ENCODE data around the gene MRPL4. TPM values are rescaled to one million over a fixed set of nuclear protein-coding genes. Genes with fewer than 3 reads are reported as not detected.

The MRPL4 gene
- total and polyA plus RNA-seq, 2 of the 13 experiments (the other 11 are each of a cell fraction or from before 2014, with no cell fraction given), result 40.6 to 42.5 TPM

DNA sequence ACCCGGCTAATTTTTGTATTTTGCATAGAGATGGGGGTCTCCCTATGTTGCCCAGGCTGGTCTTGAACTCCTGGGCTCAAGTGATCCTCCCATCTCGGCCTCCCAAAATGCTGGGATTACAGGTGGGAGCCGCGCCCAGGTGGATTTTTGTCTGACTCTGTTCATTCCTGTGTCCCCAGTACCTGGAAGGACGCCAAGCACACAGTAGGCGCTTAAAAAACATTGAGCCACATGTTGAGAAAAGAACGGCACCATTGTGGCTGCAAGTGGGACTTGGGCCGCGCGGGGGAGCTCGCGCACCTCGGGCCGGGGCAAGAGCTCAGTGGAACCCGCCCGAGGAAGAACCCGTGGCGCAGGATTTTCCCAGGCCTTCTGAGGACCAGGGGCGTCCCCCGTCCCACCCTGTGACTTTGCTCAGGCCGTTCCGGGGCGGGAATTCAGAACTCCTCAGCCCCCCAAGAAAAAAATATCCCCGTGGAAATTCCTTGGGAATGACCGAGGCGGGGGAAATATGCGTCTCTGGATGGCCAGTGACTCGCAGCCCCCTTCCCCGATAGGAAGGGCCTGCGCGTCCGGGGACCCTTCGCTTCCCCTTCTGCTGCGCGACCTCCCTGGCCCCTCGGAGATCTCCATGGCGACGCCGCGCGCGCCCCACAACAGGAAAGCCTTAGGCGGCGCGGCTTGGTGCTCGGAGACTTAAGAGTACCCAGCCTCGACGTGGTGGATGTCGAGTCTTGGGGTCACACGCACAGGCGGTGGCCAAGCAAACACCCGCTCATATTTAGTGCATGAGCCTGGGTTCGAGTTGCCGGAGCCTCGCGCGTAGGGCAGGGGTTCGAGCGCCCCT, 17.5 kb downstream of the MRPL4 start (continued):
- TF ChIP-seq, protein P1, sequence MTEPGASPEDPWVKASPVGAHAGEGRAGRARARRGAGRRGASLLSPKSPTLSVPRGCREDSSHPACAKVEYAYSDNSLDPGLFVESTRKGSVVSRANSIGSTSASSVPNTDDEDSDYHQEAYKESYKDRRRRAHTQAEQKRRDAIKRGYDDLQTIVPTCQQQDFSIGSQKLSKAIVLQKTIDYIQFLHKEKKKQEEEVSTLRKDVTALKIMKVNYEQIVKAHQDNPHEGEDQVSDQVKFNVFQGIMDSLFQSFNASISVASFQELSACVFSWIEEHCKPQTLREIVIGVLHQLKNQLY (CRISPR knock-in tag; IDR thresholded peaks at IDR 0.05), result 0 out of 2 replicates have a peak, but pooled peaks have one; percentile 37
- TF ChIP-seq ZNF292 (CRISPR knock-in tag; IDR thresholded peaks at IDR 0.05; ENCODE audit: borderline replicate concordance, low read depth), result no peak
- TF ChIP-seq ZIK1 (CRISPR knock-in tag; IDR thresholded peaks at IDR 0.05; ENCODE audit: borderline replicate concordance, low read depth), result no peak
- TF ChIP-seq, protein P2, sequence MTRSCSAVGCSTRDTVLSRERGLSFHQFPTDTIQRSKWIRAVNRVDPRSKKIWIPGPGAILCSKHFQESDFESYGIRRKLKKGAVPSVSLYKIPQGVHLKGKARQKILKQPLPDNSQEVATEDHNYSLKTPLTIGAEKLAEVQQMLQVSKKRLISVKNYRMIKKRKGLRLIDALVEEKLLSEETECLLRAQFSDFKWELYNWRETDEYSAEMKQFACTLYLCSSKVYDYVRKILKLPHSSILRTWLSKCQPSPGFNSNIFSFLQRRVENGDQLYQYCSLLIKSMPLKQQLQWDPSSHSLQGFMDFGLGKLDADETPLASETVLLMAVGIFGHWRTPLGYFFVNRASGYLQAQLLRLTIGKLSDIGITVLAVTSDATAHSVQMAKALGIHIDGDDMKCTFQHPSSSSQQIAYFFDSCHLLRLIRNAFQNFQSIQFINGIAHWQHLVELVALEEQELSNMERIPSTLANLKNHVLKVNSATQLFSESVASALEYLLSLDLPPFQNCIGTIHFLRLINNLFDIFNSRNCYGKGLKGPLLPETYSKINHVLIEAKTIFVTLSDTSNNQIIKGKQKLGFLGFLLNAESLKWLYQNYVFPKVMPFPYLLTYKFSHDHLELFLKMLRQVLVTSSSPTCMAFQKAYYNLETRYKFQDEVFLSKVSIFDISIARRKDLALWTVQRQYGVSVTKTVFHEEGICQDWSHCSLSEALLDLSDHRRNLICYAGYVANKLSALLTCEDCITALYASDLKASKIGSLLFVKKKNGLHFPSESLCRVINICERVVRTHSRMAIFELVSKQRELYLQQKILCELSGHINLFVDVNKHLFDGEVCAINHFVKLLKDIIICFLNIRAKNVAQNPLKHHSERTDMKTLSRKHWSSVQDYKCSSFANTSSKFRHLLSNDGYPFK (CRISPR knock-in tag; IDR thresholded peaks at IDR 0.05; ENCODE audit: borderline replicate concordance), result no peak
- TF ChIP-seq, protein P3, sequence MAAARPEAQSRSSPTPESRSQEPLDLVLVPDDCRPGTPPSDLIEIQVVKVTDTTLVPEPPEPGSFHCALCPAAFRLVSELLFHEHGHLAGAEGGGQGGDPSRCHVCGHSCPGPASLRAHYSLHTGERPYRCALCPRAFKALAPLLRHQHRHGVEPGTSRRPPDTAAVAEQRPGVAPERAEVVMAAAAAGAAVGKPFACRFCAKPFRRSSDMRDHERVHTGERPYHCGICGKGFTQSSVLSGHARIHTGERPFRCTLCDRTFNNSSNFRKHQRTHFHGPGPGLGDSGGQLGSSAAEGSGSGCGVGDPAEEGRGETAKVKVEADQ (CRISPR knock-in tag; IDR thresholded peaks at IDR 0.05; ENCODE audit: borderline replicate concordance), result no peak
- TF ChIP-seq, protein P4, sequence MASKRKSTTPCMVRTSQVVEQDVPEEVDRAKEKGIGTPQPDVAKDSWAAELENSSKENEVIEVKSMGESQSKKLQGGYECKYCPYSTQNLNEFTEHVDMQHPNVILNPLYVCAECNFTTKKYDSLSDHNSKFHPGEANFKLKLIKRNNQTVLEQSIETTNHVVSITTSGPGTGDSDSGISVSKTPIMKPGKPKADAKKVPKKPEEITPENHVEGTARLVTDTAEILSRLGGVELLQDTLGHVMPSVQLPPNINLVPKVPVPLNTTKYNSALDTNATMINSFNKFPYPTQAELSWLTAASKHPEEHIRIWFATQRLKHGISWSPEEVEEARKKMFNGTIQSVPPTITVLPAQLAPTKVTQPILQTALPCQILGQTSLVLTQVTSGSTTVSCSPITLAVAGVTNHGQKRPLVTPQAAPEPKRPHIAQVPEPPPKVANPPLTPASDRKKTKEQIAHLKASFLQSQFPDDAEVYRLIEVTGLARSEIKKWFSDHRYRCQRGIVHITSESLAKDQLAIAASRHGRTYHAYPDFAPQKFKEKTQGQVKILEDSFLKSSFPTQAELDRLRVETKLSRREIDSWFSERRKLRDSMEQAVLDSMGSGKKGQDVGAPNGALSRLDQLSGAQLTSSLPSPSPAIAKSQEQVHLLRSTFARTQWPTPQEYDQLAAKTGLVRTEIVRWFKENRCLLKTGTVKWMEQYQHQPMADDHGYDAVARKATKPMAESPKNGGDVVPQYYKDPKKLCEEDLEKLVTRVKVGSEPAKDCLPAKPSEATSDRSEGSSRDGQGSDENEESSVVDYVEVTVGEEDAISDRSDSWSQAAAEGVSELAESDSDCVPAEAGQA (IDR thresholded peaks at IDR 0.05; ENCODE audit: low read depth), result no peak
- TF ChIP-seq, protein P4 (CRISPR knock-in tag; IDR thresholded peaks at IDR 0.05; ENCODE audit: borderline replicate concordance), result no peak
- TF ChIP-seq ETV6 (CRISPR knock-in tag; conservative IDR thresholded peaks at IDR 0.05), result no peak
- TF ChIP-seq ZNF558 (CRISPR knock-in tag; IDR thresholded peaks at IDR 0.05; ENCODE audit: borderline replicate concordance), result no peak
- TF ChIP-seq, protein P5, sequence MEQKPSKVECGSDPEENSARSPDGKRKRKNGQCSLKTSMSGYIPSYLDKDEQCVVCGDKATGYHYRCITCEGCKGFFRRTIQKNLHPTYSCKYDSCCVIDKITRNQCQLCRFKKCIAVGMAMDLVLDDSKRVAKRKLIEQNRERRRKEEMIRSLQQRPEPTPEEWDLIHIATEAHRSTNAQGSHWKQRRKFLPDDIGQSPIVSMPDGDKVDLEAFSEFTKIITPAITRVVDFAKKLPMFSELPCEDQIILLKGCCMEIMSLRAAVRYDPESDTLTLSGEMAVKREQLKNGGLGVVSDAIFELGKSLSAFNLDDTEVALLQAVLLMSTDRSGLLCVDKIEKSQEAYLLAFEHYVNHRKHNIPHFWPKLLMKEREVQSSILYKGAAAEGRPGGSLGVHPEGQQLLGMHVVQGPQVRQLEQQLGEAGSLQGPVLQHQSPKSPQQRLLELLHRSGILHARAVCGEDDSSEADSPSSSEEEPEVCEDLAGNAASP (CRISPR knock-in tag; IDR thresholded peaks at IDR 0.05; ENCODE audit: borderline replicate concordance), result peak; percentile 36; the same call in 1 of the 2 replicates
- no peak for TF ChIP-seq CBFB (CRISPR knock-in tag; IDR thresholded peaks at IDR 0.05)
- TF ChIP-seq IKZF1 (IDR thresholded peaks at IDR 0.05), result no peak
- TF ChIP-seq, protein P6, sequence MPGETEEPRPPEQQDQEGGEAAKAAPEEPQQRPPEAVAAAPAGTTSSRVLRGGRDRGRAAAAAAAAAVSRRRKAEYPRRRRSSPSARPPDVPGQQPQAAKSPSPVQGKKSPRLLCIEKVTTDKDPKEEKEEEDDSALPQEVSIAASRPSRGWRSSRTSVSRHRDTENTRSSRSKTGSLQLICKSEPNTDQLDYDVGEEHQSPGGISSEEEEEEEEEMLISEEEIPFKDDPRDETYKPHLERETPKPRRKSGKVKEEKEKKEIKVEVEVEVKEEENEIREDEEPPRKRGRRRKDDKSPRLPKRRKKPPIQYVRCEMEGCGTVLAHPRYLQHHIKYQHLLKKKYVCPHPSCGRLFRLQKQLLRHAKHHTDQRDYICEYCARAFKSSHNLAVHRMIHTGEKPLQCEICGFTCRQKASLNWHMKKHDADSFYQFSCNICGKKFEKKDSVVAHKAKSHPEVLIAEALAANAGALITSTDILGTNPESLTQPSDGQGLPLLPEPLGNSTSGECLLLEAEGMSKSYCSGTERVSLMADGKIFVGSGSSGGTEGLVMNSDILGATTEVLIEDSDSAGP (CRISPR knock-in tag; IDR thresholded peaks at IDR 0.05; ENCODE audit: borderline replicate concordance), result no peak
- TF ChIP-seq GPN1 (CRISPR knock-in tag; IDR thresholded peaks at IDR 0.05; ENCODE audit: borderline replicate concordance), result no peak

Measured in HepG2 (cell line).